ENCODE results near the gene DNMT3A. TPM values are rescaled to one million over a fixed set of nuclear protein-coding genes. Genes with fewer than 3 reads are reported as not detected.
"Not testable (repeated sequence)": the region's sequence is repeated elsewhere in the genome, so short reads cannot be mapped to it uniquely, and the experiment has no call there.

Gene DNMT3A
- total RNA-seq, 1 donor from 2014 or later: 9.5 TPM

DNA sequence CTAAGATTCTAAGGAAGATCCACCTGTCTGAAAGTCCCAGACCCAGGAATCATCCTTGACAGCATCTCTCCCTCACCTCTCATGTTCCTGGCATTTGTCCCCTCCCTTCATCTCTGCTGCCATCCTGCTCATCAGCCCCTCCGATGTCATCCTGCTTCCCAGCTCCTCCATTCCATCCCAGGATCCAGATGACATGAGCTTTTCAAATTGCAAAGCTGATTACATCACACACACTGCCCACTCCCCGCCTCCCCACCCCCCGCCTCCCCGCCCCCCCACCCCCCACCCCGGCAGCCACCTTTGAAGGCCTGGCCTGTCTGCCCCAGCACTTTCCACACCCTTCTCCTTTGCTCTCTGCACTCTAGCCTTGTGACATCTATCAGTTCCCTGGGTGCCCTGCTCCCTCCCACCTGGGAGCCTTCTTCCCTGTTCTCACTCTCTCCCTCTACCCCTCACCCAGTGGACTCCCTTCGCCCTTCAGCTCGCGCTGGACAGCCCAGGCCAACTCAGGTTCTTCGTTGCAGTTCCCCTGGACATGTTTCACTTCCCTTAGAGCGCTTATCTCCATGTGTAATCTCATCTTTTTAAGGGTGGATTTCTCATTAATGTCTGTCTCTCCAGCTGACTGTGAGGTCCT lies 61.6 kb downstream of the DNMT3A start:
- ATAC-seq: no peak

DNA sequence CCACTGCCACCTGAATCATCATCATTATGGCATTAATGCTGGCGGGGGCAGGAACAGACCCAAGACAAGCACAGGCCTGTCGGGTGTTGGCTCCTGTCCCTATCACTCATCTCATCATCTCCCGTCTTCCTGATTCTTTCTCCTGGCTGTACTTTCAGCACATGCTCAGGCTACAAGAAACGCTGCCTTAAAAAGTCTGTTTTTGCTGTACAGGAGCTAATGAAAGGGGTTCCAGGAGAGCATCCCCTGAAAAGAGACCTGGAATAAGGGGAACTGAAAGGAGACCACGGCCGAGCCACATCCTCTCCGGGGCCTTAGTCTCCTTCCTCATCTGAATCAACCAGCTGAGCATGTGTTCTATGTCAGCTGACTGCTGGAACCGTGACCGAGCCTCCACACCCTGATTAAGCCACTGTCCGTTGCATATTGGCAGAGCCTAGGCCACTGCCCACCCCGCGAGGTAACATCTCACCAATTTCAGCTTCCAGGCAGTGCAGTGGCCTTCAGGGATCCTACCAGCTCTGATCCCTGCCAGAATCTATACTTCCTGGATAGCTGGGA lies 62.6 kb downstream of the DNMT3A start:
- ATAC-seq: peak; percentile 76

DNA sequence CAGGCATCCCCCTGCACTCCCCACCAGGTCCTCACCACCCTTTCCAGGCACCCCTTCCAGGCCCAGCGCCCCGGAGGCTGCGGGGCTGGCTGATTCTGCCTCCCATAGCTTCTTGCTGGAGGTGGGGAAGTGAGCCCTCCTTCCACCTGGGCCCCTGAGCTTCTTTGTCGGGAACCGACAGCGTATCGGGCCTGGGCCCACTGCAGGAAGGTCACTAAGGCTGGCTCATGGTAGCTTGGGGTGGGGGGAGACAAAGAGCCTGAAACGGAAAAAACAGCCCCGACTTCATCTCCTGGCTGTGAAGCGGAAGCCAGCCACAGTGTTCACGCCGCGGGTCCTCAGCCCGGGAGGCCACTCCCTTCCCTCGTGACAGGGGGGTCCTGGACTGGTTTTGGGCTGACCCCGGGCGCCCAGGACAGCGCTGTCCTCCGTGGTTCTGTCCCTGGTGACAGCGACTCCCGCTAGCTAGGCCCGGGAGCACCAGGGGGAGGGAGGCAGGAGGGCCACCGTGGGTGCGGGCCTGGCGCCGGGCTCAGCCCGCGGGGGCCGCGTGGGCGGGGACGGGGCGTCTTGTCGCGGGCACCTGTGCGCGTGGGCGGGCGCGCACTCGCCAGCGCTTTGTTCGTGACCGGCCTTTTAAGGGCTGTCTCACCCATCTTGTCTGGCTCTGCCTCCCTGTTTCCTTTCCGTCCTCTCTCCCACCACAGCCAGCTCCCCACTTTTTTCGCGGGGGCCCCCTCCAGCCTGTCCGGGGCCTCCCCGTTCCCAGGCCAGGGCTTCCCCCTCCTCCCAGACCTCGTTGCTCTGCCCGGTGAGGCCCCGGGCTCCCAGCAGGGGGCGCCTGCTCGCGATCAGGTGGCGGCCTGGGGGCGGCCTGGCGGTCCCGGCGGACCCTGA lies 64.9 kb downstream of the DNMT3A start:
- ATAC-seq: peak; percentile 29

DNA sequence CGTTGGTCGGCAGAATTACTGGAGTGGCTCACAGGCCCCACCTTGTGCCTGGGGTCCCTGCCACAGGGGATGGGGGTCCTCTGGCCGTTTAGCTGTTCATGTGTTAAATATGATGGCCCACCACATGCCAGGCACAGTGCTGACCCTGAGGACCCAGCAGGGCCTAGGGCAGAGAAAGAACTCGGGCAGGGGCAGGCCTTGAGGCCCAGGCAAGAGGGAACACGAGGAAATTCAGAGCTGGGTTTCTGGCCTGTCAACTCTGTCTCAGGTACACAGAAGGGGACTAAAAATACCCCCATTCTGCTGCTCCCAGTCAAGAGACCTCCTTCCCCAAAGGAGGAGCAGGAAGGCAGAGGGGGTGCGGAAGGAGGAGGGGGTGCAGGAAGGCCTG lies 66.2 kb downstream of the DNMT3A start:
- ATAC-seq: no peak

DNA sequence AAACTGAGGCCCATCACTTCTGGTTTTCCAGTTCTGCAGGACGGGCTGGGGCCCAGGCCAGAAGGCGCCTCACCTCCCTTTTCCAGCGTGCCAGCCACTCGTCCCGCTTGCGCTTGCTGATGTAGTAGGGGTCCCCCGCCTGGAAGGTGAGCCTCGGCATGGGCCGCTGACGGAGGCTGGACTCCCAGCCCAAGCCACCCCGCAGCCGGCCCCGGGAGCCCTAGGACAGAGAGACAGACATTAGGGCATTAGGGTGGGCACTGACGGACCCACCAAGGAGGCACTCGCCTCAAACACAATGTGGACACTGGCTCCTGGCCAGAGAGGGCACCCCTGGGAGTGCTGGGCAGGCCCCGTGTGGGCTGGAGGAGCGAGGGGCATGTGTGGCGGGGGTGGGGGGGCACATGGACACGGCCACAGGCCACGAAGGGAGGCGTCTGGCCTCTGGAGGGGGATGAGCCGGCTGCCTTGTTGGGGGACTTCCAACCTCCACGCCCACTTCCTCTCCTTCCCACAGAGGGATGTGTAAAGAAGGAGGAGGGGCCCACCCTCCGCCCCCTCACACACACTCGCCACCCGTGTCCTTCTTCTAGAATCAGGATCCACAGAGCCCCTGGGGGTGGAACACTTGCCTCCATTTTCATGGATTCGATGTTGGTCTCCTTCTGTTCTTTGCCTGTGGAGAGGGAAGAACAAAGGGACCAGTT lies 66.7 kb downstream of the DNMT3A start:
- ATAC-seq: no peak

DNA sequence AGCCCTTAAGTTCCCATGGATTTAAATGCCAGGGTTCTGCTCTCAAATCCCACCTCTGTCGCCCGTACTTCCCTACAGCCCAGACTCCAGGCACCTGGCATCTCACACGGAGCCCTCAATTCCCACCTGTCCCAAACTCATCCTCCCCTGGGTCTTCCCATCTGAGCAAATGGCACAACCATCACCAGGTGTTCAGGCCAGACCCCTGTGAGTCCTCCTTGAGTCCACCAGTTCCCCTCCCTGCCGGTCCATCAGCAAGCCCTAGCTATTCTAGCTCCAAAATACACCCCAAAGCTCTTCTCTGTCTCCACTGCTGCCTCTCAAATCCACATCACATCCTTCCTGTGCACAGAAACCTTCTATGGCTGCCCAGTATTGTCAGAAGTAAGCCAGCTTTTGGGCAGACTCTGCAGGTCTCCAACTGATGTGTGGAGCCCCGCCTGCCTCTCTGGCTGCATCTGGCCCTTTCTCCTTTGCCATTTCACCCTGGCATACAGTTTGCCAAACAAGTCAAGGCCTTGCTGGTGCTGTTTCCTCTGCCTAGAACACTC lies 67.7 kb downstream of the DNMT3A start:
- no peak for ATAC-seq

DNA sequence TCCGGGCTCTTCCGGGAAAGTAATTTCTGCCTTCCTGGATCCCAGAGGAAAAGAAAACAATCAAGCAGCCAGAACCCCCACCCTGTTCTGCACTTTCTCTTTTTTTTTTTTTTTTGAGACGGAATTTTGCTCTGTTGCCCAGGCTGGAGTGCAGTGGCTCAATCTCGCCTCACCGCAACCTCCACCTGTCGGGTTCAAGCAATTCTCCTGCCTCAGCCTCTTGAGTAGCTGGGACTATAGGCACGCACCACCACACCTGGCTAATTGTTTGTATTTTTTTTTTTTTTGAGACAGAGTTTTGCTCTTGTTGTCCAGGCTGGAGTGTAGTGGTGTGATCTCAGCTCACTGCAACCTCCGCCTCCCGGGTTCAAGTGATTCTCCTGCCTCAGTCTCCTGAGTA lies 69.0 kb downstream of the DNMT3A start:
- not testable (repeated sequence) for ATAC-seq

DNA sequence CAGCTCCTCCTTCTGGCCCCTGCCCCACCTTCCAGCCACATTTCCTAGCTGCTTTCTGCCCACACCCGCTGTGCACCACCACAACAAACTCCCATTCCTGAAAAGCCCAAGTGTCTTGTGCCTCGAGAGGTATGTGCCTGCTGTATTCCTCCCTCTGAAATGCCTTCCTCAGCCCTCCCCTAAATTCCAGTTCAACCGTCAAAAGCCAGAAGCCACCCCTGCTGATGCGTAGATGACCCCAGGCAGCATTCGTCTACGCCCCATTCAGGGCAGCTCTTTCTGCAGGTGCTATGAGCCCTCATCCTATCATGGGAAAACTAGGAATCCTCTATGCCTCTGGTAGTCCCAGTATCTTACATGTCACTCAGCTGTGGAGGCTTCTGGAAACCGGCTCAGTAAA lies 71.7 kb downstream of the DNMT3A start:
- no peak for ATAC-seq

DNA sequence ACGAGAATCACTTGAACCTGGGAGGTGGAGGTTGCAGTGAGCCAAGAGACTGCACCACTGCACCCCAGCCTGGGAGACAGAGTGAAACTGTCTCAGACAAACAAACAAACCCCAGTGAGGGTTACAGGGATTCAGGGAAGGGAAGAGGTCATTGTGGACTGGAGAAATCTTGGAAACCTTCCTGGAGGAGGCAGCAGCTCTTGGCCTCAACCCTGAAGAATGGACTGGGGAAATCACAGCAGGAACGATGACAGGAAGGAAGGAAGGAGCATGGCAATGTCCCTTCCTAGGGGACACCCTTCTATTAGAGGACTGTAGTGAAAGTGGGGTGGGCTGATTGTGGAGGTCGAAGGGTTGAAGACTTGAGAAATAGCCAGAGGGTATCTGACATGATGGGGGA lies 72.5 kb downstream of the DNMT3A start:
- ATAC-seq: no peak

DNA sequence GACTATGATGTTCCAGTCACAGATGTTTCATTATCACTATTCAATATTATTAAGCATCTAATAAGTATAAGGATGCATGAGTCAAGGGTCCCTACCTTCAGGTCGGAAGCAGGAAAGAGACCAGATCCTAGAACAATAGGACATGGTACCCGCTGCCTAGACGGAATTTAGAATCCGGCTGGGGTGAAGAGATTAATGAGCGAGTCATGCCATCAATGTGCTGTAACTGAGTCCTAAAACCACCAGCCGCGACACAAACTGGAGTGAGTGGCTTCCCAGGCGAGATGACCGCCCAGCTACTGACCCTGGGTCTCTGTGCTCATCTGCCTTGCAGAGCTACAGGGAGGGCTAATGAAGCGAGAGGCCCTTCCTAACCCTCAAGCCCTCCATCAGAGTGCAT lies 73.6 kb downstream of the DNMT3A start:
- peak; percentile 10 for ATAC-seq

DNA sequence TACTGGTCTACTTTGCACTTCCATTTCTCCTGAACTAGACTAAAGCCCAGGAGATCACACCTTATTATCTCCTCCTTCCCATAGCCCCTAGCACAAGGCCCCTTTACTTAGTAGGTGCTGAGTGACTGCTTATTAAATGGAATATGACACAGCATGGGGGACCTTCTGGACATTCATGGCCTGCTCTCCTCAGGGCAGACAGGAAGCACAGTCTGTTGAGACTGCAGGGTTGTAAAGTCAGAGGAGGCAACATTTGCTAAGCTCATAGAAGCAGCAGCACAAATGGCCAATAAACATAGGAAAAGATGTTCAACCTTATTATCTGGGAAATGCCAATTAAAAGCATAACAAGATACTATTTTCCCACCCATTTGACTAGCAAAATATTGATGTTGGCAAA lies 75.3 kb downstream of the DNMT3A start:
- ATAC-seq: no peak

DNA sequence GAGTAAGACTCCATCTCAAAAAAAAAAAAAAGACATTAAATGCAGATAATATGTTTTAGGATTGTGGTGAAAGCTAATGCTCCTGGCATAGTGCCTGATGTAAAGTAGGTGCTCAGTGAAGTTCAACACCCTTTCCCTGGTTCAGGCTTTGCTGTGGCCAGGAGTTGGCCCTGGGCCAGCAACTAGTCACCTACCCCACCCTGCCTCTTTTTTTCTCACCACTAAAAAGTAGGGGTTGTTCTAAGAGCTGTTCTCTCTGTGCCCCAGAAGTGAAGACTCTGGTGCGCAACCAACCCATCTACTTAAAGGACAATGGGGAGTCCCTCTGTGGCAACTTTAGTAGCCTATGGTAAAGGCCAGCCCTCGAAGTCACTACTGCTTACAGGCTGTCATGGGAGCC lies 75.9 kb downstream of the DNMT3A start:
- ATAC-seq: peak; percentile 37

DNA sequence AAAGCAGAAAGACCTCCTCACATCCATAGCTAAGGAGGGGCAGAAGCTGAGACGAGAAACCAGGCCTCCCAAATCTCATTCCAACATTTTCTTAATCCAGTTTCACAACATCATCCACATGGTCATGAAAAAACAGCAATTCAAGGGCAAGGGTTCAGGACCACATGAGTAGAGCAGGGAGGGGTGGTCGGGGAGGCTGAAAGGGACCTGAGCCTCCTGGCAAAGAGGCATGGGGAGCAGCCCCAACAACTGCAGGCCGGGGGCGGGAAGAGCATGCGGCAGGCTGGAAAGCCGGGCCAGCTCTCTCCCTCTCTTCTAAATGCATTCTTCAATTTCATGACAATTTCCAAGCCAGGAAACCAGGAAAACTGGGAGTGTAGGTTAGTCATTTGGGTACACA lies 76.7 kb downstream of the DNMT3A start:
- ATAC-seq: no peak

DNA sequence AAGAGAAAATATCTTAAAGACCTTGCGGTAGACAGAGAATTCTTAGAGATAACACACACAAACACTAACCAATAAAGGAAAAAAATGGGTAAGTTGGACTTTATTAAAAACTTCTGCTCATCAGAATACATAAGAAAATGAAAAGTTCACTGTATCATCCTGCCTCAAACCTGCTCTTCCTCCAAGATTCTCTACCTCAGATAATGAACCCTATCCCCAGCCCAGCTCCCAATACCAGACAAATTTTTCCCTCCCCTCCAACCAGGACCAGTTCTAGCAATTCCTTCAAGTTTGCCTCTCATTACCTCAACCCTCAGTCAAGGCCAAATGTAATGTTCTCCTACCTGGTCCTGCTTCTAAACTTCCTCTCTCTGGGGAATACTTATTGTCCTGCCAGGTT lies 79.4 kb downstream of the DNMT3A start:
- no peak for ATAC-seq

DNA sequence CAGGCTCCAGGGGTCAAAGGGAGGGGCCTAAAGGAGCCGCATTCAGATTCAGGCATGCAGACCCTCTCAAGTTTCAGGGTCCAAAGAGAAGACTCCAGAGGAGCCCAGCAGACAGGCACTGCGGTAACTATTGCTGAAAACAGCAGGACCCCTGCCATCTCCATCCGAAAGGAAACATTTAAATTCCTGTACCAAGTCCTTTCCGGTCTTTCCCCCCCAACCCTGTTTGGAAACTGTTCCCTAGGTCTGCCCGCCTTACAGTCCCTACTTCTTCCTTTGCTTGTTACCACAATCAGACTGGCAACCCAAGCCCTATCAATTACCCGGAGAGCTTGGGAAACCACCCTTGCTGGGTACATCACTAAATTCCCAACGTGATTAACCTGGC lies 82.0 kb downstream of the DNMT3A start:
- ATAC-seq: no peak

DNA sequence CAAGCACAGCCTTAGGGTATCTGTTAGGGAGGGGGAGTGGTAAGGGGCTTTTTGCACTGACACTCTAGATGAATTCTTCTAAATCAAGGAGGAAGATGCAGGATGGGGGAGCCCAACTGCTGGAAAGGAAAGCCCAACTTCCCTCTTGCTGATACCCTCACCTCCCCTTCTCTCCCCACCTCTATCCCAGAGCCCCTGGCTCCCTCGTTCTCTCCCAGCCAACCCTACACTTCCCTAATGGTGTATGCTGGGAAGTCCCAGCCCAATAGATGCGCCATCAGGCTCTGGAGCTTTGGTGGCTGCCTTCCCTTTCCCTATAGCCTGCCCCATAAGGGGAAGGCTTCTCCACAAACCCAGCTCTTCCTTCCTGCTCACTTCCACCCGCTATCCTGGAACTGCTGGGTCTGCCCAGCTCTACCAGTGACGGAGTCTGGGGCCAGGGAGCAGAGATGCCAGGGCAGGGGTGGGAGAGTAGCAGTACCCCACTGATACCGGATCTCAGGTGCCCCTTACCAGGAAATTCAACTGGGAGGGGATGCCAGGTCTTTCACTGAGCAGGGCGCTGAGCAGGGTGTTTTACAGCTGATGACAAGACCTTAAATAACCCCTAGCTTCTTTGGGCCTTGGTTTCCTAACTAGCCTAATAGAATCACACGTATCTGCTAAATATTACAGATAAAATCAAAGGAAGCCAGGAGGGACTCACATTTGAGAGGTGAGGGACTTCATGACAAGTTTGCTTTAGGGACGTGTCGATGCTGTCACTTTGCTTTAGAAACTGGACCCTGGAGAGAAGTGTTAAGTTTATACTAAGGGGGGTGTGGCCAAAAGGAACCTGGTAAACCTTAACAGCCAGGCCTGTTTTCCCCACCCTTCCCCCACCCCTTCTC lies 82.6 kb downstream of the DNMT3A start:
- no peak for ATAC-seq

DNA sequence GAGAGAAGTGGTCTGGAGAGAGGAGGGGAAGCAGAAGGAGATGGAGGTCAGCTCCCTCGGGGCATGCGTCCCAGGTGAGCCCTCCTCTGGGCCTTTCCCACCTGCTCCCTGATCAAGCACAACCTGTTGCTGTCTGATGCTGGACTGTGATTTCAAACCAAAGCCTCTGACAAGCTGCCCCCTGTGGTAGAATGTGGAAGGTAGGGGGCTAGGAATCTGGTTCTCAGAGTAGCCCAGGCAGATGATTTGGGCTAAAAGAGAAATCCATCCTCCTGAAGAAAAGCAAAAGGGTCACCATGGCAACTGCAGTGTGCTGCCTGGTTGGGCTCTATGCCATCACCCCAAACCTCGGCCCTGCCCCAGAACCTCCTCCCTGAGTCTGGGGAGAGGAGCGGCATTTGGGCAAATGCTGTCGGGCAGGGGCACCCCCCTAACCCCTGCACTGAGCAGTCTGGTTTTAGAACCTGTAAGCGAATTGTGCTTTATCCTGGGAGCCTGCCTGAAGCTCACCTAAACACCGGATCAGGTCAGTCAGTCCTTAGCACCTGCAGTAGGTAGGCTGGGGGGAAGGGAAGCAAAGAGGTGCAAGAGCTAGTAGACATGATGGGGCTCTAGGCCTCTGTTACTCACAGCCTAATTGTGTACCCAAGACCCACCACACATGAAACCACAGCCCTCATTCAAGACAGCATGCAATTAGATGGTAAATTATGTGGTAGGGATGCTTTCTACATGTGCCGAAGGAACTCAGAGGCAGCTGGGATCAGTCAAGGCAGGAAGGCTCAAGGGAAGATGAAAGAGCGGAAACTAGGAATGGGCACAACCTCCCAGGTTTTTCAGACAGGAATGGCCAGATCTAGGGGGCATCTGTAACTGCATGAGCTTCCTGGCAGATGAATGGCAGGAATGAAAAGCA lies 83.5 kb downstream of the DNMT3A start:
- no peak for ATAC-seq

DNA sequence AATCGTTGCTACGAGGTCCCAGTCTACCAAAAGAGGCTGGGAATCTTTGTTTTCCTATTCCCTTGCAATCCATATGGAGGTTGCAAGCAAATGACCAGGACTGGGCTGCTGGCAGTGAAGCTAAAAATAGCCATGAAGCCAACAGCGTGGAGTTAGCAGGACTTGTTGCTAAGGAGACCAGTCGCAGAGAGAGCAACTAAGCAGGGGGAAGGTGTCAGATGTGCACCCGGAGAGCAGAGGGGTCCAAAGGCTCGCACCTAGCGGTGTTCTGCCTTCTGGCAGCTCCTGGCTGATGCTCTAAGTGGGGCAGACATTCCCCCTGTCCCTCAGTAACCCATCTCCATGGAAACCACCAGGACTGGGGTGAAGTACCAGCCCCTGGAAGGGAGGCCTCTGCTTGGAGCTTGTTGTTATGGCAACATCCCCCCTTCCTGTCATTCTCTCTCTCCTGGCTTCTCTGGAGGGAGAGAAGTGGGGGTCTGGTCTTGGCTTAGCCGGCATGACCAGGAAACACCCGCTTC lies 84.6 kb downstream of the DNMT3A start:
- ATAC-seq: no peak

DNA sequence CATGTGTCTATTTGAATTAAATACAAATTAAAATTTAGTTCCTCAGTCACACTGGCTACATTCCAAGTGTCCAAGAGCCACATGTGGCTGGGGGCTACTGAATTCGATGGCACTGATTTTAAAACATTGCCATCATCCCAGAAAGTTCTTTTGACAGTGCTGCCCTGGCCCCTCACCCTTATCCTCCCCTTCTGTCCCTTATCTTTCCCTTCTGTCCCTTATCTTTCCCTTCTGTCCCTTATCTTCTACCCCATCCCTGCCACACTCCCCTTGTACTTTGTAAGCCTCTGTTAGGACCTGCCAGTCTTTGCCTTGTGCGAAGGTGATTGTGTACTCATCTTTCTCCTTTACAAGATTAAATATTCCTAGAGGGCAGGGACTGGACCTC lies 85.2 kb downstream of the DNMT3A start:
- ATAC-seq: no peak

DNA sequence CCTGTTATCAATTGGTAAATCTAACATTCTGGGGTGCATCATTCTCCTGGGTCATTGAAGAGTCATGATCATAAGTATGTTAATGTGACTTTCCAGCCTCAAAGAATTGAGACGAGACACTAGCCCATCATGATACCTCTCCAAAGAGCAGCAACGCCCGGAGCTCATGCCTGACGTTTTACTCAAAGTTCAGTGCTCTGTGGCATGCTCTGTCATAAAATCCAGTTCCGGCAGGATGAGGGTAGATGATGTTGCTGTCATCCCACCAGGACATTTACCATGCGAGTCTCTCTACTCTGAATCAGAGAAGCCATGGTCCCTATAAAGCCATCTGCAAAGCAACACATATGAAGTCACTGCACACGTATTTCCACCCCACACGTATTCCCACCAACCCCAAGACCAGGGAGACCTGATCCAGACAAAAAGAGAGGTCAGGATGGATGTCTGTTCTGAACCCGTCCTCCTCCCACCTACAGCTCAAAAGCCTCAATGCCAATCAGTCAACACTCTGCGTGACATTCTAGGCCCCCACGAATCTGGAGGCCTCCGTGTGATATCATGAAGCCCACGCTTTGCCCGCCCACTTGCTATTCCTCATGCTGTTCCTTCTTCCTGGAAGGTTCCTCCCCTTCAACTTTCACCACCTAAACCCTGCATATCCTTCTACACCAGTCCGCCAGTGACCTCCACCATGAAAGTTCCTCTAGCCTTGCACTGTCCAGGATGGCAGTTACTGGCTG lies 85.8 kb downstream of the DNMT3A start:
- no peak for ATAC-seq

Measured in esophagus mucosa (tissue), 1 donor.